ENCODE results near the gene IGSF10.

IGSF10 gene

GRCh38 chr3:151423091-151423490, 37.8 kb downstream of the IGSF10 start:
- DNase-seq (ENCODE audit: low read depth in 2 of 3, low spot score in 1 of 3): no peak

- DNase-seq (ENCODE audit: low read depth in 2 of 3, low spot score in 1 of 3): no peak
These were observed 38.9 kb downstream of the IGSF10 start for GRCh38 chr3:151421938-151422337.

GRCh38 chr3:151419806-151420205, 41.1 kb downstream of the IGSF10 start:
- no peak for DNase-seq (ENCODE audit: low read depth in 2 of 3, low spot score in 1 of 3)

GRCh38 chr3:151415289-151415688, 45.6 kb downstream of the IGSF10 start:
- DNase-seq (ENCODE audit: low read depth in 2 of 3, low spot score in 1 of 3): no peak

- DNase-seq (ENCODE audit: low read depth in 2 of 3, low spot score in 1 of 3): no peak
These were observed 47.9 kb downstream of the IGSF10 start for GRCh38 chr3:151412989-151413388.

Measured in stimulated activated CD4-positive, alpha-beta T cell treated with anti-CD3 and anti-CD28 coated beads, Interleukin-12 subunit alpha, Interleukin-12 subunit beta, amount 100 ng/mL, for 48 hours (primary cell).